Choroid plexus epithelial cell (primary cell): ENCODE measurements around the gene MED10.

Experiments used
- DNase-seq: peaks from one replicate; pipeline ENCODE4 v3.0.0-alpha.2; 2010; ENCODE audit warnings: low read depth
- H3K4me3 ChIP-seq: 2 replicates; pipeline ENCODE4 v1.5.1; 2011; ENCODE audit warnings: low read depth, mild to moderate bottlenecking, control low read depth, low read length, moderate library complexity
- CTCF ChIP-seq: conservative IDR thresholded peaks from 2 replicates; pipeline ENCODE4 v1.5.1; 2011; ENCODE audit warnings: low read depth, mild to moderate bottlenecking, control low read depth, inconsistent platforms, low read length, moderate library complexity

MED10 gene

GRCh38 chr5:6407558-6408259 is 29.4 kb upstream of the MED10 start:
- DNase-seq = no peak
- no peak for TF ChIP-seq CTCF
- H3K4me3 ChIP-seq = no peak overlapping the region

- H3K4me3 ChIP-seq = no peak overlapping the region
- TF ChIP-seq CTCF = no peak
- DNase-seq = no peak
These were observed 27.2 kb upstream of the MED10 start for GRCh38 chr5:6405591-6405990.

- peak; percentile 2 for DNase-seq
- H3K4me3 ChIP-seq = no peak overlapping the region
- TF ChIP-seq CTCF = no peak
These were observed 25.8 kb upstream of the MED10 start for GRCh38 chr5:6404129-6404528.

GRCh38 chr5:6403416-6403815 is 25.1 kb upstream of the MED10 start:
- H3K4me3 ChIP-seq = no peak overlapping the region
- no peak for DNase-seq

GRCh38 chr5:6402939-6403338 is 24.6 kb upstream of the MED10 start:
- no peak for TF ChIP-seq CTCF
- no peak for DNase-seq
- no peak overlapping the region for H3K4me3 ChIP-seq

More at GRCh38 chr5:6403416-6403815, 25.1 kb upstream of the MED10 start:
- TF ChIP-seq CTCF = no peak

GRCh38 chr5:6401410-6401809 is 23.1 kb upstream of the MED10 start:
- DNase-seq = no peak
- H3K4me3 ChIP-seq = no peak overlapping the region
- no peak for TF ChIP-seq CTCF

- TF ChIP-seq CTCF = no peak
- no peak overlapping the region for H3K4me3 ChIP-seq
- peak; percentile 15 for DNase-seq
These were observed 21.9 kb upstream of the MED10 start for GRCh38 chr5:6399980-6400910.
